NT2/D1 (cell line): ENCODE measurements around the gene PATJ.
"Not testable (repeated sequence)": the region's sequence is repeated elsewhere in the genome, so short reads cannot be mapped to it uniquely, and the experiment has no call there.

Source experiments
- DNase-seq: peaks from one replicate; pipeline ENCODE4 v3.0.0-alpha.2; 2011; ENCODE audit warnings: low read depth, low spot score
- H3K27me3 ChIP-seq: 2 replicates; pipeline ENCODE4 v1.6.0; 2011; ENCODE audit warnings: mild to moderate bottlenecking; ENCODE audit not compliant: insufficient read length, insufficient read depth
- H3K36me3 ChIP-seq: 2 replicates; pipeline ENCODE4 v1.6.1; 2011; ENCODE audit warnings: mild to moderate bottlenecking, low read length, mixed read lengths; ENCODE audit not compliant: insufficient read depth, insufficient read length
- H3K4me1 ChIP-seq: 2 replicates; pipeline ENCODE4 v1.5.1; 2011; ENCODE audit not compliant: insufficient read depth, insufficient read length
- H3K4me3 ChIP-seq: 2 replicates; pipeline ENCODE4 v1.5.1; 2011; ENCODE audit warnings: low read depth; ENCODE audit not compliant: insufficient read length
- H3K9ac ChIP-seq: 2 replicates; pipeline ENCODE4 v1.6.0; 2011; ENCODE audit warnings: low read depth; ENCODE audit not compliant: insufficient read length
- H3K9me3 ChIP-seq: 2 replicates; pipeline ENCODE4 v1.5.1; 2011; ENCODE audit warnings: mild to moderate bottlenecking, low read length; ENCODE audit not compliant: insufficient read depth
- SUZ12 ChIP-seq: IDR thresholded peaks from 2 replicates; pipeline ENCODE4 v1.6.1; 2011; ENCODE audit not compliant: insufficient read length, insufficient read depth; ENCODE audit errors: extremely low read depth
- YY1 ChIP-seq: IDR thresholded peaks from 2 replicates; pipeline ENCODE4 v1.6.1; 2011; ENCODE audit not compliant: insufficient read length, insufficient read depth
- ZNF274 ChIP-seq: IDR thresholded peaks from 2 replicates; pipeline ENCODE4 v1.6.1; 2011; ENCODE audit warnings: mild to moderate bottlenecking, low read depth, low read length

The PATJ gene

GRCh38 chr1:62184336-62184735 is 442.1 kb downstream of the PATJ start:
- no peak for DNase-seq
- H3K9me3 ChIP-seq = no peaks in the 10 kb centered on the region
- H3K36me3 ChIP-seq = no peaks in the 10 kb centered on the region
- peaks cover 3% of the 10 kb centered on the region for H3K4me1 ChIP-seq
- H3K9ac ChIP-seq = no peak overlapping the region
- TF ChIP-seq YY1 (no peak), ZNF274 (no peak), SUZ12 (no peak)
- H3K4me3 ChIP-seq = no peak overlapping the region
- no peaks in the 10 kb centered on the region for H3K27me3 ChIP-seq

- H3K9ac ChIP-seq, H3K4me1 ChIP-seq, H3K27me3 ChIP-seq, H3K9me3 ChIP-seq, DNase-seq, H3K4me3 ChIP-seq, H3K36me3 ChIP-seq: not testable (repeated sequence)
Observed at GRCh38 chr1:62185233-62185632, 443.0 kb downstream of the PATJ start.

GRCh38 chr1:62185677-62186076 is 443.4 kb downstream of the PATJ start:
- no peaks in the 10 kb centered on the region for H3K27me3 ChIP-seq
- H3K9me3 ChIP-seq = no peaks in the 10 kb centered on the region
- no peaks in the 10 kb centered on the region for H3K36me3 ChIP-seq
- no peak for TF ChIP-seq YY1
- TF ChIP-seq SUZ12 = no peak
- TF ChIP-seq ZNF274 = no peak
- H3K9ac ChIP-seq = no peak overlapping the region
- H3K4me1 ChIP-seq = peaks cover 3% of the 10 kb centered on the region
- DNase-seq = no peak
- H3K4me3 ChIP-seq = no peak overlapping the region

GRCh38 chr1:62187548-62187947 is 445.3 kb downstream of the PATJ start:
- Histone ChIP-seq H3K36me3 (no peaks in the 10 kb centered on the region), H3K4me1 (peaks cover 3% of the 10 kb centered on the region), H3K9ac (no peak overlapping the region), H3K27me3 (no peaks in the 10 kb centered on the region), H3K9me3 (no peaks in the 10 kb centered on the region), H3K4me3 (no peak overlapping the region)
- TF ChIP-seq ZNF274 = no peak
- TF ChIP-seq SUZ12 = no peak
- no peak for TF ChIP-seq YY1
- no peak for DNase-seq

GRCh38 chr1:62188111-62188510 is 445.8 kb downstream of the PATJ start:
- TF ChIP-seq YY1 (no peak), ZNF274 (no peak), SUZ12 (no peak)
- DNase-seq = no peak
- H3K4me1 ChIP-seq = peaks cover 3% of the 10 kb centered on the region
- no peaks in the 10 kb centered on the region for H3K9me3 ChIP-seq
- H3K9ac ChIP-seq = no peak overlapping the region
- H3K36me3 ChIP-seq = no peaks in the 10 kb centered on the region
- no peaks in the 10 kb centered on the region for H3K27me3 ChIP-seq
- H3K4me3 ChIP-seq = no peak overlapping the region

- peak; percentile 98 for DNase-seq
- peak within 1 kb of the TSS; percentile 100 for H3K9ac ChIP-seq
- H3K27me3 ChIP-seq = no peaks in the 10 kb centered on the region
- H3K9me3 ChIP-seq = no peaks in the 10 kb centered on the region
- peaks cover 28% of the 10 kb centered on the region for H3K36me3 ChIP-seq
- H3K4me3 ChIP-seq = peak within 1 kb of the TSS; percentile 99
- H3K4me1 ChIP-seq = no peaks in the 10 kb centered on the region
- no peak for TF ChIP-seq YY1
- TF ChIP-seq ZNF274 = no peak
- TF ChIP-seq SUZ12 = no peak
Observed at GRCh38 chr1:62194651-62195544, 452.6 kb downstream of the PATJ start, which contains the start of gene L1TD1. L1TD1 (plus strand) TSS chr1:62194849; CDS start chr1:62206629, 11,780 bp downstream.

- no peak for TF ChIP-seq SUZ12
- no peak for TF ChIP-seq ZNF274
- peak; percentile 50 for DNase-seq
- Histone ChIP-seq H3K9me3 (no peaks in the 10 kb centered on the region), H3K4me1 (no peaks in the 10 kb centered on the region), H3K4me3 (peak overlapping the region; percentile 99), H3K27me3 (no peaks in the 10 kb centered on the region), H3K36me3 (peaks cover 41% of the 10 kb centered on the region), H3K9ac (peak overlapping the region; percentile 100)
Observed at GRCh38 chr1:62196086-62196690, 453.9 kb downstream of the PATJ start.
